NCI-H460 (cell line): ENCODE data around the gene PROX2. TPM values are rescaled to one million over a fixed set of nuclear protein-coding genes. Genes with fewer than 3 reads are reported as not detected.

Experiments
- DNase-seq: peaks from one replicate; pipeline ENCODE4 v3.0.0-alpha.2; 2016; ENCODE audit warnings: low read depth; ENCODE audit errors: extremely low read depth
- total RNA-seq: library from RNA; depleted of rRNA; stranded (reverse); fragments of >200 nt; shearing (Covaris generic); gene quantifications from 2 replicates; pipeline ENCODE4 v1.2.3, GENCODE V29; 2014

Gene PROX2
- total RNA-seq, 1 experiment from 2014 or later = not detected

DNA sequence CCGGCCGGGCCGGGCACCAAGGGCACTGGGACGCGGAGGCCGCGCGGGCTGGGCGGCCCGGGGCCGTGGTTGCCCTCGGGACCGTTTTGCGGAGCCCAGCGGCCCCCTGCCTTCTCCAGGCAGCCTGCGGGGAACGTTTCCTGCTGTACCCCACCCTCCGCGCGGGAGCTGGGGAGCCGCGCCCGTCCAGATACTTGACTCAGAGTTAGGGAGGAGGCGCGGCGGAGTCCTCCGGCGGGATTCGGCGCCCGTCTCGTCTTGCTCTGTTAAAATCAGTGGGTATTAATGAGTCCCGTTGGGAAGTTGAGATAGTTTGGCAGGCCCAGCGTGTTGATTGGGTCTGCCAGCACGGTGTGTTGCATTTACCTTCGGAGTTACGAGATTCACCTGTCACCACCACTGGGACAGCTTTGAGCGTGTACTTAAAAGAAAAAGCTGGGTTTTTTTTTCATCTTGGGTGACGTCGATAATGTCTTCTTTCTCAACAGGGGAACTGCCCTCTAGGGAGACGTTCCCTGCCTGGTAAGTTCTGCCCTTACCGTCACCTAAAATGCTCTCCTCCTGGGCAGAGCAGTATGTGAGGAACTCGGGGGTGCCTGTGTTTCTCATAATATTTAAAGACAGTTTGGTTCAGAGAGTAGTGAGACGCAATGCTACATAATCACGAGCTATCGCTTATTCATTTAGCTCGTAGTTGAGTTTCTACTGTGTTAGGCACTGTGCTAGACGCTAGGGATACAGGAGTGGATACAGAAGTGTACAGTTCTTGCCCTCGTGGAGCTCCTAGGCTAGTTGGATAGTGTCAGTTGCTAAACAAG, 6.4 kb upstream of the PROX2 start:
- no peak for DNase-seq

DNA sequence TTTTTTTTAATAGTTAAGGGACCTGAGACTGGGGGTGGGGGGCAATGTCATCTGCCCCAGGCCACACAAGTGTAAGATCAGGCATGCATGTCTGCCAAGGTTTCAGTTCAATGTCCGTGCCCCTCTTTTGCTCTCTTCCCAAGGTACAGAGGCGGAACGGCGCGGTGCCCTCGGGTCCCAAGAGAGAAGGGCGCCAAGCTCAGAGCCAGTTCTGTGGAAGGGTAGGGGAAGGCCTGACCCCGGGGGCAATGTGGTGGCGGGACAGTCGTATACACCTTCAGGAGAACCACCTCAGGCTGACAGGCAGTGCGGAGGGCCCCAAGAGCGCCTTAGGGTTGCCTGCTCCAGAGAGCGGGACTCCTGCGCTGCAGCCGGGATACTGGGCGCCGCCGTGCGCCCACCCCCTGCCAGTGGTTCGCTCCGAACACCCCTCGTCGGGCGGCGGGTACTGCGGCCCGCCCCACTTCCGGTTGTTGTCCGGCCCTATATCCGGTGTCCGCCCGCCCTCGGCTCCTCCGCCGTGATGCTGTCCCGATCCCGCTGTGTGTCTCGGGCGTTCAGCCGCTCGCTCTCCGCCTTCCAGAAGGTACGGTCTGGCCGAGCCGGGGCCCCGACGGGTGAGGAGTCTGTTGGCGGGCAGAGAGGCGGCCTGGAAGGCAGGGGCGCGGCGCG, 5.6 kb upstream of the PROX2 start, which contains the start of gene DLST:
TSS of gene DLST (plus strand) at position 486 of the 672 bp plus-strand sequence. CDS start at position 524, 38 bp downstream.
- peak; percentile 80 for DNase-seq

DNA sequence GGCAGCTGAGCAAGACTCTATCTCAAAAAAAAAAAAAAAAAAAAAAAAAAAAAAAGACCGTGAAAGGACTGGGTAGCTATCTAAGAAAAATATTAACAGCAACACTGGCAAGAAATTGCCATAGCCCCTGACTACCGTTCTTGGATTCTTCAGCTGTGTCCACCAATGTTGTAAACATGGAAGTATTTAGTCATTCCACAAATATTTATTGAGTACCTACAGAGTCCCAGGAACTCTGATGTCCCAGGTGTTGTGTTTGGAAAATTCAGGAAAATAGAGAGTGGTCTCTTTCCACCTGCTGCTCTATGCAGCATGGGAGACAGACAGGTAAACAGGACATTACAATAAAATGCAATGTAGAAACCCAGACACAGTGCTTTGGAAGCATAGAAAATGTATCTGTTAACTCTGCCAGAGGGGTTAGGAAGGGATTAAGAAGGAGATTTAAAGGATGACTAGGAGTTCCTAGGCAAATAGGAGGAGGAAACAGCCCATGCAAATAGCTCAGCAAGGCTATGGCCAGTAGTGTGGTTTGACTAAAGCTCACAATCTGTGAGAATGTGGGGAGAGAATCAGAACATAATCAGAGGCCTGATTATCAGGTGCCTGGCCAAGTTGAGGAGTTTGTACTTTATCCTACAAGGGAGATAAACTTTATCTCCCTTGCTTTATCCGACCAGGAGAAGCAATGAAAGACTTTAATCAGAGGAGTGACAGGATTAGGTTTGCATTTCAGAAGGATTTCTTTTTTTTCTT, 3.7 kb upstream of the PROX2 start:
- DNase-seq = no peak

DNA sequence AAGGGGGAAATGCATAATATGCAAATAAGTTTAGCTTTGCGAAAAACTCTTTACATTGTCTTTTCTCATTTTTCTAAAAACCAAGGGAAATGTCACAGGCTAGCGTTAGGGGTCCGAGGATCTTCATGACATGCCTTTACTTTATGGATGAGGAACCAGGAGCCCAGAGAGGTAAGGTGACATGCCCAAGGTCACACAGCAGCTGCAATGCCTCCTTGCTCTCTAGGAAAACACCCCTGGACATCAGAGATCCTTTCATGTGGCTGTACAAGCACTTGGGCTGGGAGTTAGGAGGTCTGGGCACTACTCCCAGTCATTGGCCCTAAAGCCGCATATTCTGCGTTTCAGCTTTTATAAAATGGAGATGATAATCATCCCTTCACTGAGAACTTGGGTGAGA, 741 bp downstream of the PROX2 start:
- no peak for DNase-seq

DNA sequence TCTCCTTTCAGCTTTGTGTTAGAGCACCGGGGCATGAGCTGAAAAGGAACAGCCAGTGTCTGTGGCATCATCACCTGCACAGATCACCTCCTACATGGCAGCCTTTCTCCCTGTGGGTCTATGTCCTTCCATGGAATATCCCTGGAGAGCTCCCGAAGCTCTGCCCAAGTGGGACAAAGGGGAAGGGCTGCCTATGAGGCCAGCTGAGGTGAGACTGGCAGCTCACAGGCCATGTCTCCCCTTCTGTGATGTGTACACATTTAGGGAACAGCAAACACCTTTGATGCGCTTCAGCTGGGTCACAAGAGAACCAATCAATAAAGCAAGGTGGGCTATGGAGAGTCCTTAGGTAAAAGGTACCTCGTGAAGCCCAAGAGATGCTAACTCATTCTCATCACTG, 4.1 kb downstream of the PROX2 start:
- DNase-seq = no peak

DNA sequence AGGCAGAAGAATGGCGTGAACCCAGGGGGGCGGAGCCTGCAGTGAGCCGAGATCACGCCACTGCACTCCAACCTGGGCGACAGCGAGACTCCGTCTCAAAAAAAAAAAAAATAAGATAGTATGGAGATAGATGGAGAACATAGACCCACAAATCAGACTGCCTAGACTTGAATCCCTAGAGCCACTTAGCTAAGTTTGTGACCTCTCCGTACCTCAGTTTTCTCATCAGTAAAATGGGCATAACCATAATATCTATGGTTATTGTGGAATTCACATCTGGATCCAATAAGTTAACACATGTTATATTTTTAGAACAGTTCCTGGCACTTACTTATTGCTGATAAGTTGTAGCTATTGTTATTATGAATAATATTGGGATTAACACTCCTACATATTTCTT, 7.2 kb downstream of the PROX2 start:
- DNase-seq = no peak

DNA sequence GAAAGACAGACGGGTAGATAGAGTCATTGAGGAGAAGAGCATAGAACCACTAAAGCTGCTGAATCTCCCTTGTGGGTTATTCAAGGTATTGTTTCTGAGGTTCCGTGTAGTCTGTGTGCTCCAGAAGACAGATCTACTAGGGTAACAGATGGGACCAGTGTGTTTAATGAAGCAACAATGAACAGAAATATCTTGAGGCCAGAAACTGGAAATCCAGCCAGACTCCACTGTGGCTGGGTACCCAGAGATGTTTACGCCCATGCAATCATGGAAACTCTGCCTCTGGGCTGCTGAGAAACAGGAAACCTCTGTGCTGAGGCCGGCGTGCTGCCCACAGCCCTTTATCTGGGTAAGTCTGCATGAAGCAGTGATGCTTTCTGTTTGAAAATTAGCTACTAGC, 8.3 kb downstream of the PROX2 start:
- DNase-seq = no peak

DNA sequence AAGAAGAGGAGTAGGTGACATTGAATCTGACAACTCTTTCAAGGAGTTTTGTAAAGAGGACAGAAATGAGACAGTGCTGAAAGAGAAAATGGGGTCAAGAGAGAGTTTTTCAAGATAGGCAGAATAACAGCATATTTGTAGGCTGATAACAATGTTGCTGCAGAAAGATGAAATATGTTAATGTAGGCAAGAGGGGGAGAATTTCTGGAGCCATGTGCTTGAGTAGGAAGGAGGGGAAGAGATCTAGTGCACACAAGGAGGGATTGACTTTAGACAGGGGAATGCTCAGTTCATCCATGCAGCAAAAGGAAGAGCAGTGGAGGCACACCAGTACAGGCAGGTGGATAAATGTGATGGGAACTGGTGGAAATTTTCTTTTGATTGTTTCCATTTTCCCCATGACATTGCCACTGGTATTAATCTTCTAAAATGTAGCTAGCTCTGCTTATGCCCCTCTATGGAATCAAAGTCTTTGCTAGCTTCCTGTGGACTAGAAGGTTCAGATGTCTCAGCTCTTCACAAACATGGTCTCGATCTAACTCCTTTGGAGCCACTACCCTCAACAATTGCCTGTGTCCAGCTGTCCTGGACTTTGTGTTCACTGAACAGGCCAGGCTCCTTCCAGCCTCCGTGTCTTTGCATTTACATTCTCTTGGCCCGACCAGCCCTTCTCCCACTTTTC, 9.1 kb downstream of the PROX2 start:
- DNase-seq = no peak

DNA sequence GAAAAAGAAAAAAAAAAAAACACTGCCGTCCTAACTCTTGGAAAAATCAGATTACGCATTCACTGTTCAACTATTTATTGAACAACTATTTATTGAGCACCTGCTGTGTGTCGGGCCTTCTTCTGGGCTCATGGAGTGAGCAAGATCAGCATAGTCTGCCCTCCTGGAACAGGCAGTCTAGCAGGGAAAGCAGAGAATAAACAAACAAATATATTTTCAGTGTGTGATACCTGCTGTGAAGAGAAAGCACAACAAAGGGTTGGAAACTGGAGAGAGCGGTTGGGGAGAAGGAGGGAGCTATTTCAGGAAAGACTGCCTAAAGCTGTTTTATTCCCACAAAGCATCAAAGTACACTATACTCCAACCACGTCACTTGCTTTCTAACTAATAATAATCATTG, 10.8 kb downstream of the PROX2 start:
- DNase-seq = no peak

DNA sequence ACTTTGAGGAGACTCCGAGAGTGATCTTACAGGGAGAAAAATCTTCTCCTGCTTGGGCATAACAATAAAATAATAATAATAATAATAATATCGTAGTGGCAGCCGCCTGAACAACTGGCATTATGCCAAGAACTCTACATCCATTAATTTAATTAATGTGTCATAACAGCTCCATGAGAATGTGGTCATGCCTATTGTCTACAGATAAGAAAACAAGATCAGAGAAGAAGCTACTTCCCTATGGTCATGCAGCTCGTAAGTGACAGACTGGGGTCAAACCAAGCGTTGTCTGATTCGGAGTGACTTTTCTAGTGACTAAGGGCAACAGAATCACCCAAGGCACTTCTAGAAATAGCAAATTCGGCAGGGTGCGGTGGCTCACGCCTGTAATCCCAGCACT, 11.7 kb downstream of the PROX2 start:
- DNase-seq = no peak

DNA sequence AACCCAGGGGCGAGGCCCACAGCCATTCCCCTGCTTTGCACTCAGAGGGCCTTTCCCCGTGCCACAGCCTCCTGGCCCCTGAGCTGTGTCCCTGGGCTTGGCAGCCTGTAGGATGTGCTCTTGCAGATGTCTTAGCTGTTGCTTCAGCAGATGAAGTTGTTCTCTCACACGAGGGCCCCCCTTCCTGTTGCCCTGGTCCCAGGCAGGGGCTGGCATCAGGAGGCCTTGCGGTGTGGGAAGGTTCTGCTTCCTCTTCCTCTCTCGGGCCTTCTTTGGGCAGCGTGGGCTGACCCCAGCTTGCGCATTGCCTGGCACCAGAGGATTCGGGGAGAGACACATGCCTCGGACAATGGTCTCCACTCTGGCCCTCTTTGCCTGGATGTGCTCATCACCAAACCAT, 12.7 kb downstream of the PROX2 start:
- no peak for DNase-seq

DNA sequence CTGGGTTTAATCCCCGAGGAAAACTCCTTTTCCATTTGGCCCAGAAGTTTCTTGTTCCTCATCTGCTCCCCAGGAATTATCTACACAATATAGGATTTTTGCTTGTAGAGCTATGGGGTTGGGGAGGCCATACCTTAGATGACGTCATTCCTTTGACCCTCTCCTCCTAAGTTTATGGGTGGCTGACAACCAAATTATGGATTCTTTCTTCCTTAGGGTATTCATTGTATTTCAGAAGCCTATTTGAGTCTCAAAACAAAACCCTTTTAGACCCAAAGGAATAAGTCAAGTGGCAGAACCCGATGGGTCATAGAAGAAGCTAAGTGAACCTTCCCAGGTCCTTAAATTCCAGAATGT, 14.2 kb downstream of the PROX2 start:
- no peak for DNase-seq

DNA sequence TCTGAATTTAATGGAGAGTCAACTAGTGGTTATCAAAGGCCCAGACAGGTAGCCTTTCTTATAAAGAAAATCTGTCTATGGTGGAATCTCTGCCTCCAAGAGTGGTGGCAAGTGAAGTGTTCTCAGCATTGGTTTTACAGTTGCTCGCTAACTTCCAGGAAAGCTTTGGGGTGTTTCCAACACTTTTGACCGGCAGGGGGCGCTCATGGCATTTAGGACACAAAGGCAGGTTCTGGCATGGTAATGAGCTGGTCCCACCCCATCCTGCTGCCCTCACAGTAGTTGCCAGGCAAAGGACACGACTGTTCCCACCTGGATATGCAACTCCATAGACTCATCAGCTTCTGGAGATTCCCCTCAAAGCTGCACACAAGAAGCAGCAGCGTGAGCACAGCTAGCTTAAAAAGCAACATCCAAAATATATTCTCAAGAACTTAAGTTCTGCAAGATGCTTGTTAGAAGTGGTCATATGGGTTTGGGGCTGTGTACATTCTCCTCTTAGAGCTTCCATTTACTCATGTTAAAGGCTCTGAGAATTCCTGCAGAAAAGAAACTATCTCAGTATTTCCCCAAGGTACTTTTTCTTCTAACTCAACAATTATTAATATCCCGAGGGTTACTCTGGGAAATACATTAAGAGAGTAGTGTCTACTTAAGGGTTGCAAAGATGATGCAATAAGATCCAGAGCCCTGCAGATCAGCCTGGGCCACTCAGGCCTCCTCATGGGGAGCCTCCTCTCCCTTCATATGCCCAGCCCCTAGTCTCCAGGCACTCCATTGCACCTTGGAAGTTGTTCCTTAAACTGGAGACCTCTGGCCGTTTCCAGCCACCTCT, 14.8 kb downstream of the PROX2 start:
- DNase-seq = peak; percentile 85

DNA sequence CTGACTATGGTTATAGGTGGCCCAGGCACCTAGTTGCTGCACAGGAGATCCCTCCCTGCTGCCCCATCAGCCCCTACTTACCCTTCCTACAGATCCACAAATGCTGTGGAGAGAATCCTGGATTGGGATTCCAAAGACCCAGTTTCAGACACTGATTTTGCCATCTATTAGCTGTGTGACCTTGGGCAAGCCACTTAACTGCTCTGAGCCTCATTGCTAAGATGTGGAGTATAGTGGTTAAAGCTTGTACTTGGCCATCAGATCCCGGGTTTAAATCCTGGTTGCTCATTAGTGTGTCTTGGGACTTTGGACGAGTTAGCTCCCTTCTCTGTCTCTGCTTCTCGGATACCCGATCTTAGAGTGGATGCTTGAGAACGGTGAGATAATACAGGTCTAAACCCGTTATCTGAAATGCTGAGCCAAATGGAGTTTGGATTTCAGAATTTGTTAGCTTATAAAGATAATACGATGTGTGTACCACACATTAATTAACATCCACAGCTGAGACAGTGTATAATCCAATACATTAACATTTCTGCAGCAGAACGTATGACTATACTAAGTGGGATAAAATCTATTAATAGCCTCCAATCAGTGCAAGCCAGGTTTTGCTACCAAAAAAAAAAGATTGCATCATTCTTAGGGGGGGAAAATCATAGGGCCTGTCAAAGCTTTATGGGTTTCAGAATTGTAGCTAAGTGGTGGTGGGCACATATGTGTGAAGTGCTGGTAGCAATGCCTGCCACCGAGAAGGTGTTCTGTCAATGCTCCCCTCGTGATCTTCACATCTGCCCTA, 16.0 kb downstream of the PROX2 start:
- DNase-seq = no peak

DNA sequence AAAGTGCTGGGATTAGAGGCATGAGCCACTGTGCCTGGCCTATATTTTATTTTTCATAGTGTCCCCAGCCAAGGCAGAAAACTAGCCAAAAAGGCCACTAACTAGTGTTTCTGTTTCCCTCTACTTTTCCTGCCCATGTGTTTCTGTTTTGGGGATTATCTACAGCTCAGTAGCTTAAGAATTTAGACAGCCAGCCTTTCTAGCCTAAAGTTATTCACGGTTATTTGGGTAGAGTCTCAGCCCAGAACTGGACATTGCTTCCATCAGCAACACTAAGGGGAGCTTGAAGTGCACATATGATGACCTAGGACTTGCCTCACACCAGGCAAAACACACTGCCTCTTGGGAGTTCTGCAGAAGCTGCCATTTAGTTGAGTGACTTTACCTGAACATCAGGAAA, 17.9 kb downstream of the PROX2 start:
- no peak for DNase-seq

DNA sequence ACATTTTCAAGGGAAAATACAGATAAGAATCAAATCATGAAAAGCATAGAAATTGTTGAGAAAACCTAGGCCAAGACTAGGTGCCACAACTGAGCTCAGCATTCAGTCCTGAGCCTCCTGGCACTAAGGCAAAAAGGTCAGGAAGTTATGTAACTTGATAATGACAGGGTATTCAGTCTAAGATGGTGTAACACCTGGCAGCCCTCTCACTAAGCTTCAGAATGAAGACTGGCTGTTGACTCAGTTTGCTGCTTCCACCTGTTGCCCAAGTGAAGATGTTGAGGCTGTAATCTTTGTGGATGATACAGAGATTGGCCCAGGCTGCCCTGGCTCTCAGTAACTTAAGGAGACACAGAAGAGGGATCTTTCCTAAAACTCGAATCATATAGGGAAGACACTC, 19.6 kb downstream of the PROX2 start:
- DNase-seq = no peak

DNA sequence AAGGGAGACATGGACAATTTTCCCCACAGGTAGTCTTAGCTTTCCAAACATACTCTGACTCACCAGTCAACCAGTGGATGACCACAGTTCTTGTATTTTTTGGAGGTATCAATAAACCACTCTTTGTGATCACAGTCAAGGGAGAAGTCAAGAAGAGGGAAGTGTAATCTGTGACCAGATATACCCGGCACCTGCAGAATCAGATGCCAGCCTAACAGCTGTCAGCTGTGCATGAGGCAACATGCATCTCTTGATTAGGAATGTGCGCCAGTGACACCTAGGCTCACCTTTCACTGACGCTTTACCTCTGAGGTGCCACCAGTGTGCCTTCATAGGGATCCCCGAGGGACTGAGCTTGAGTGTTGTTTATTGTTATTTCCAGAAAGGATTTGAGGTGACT, 20.0 kb downstream of the PROX2 start:
- no peak for DNase-seq

DNA sequence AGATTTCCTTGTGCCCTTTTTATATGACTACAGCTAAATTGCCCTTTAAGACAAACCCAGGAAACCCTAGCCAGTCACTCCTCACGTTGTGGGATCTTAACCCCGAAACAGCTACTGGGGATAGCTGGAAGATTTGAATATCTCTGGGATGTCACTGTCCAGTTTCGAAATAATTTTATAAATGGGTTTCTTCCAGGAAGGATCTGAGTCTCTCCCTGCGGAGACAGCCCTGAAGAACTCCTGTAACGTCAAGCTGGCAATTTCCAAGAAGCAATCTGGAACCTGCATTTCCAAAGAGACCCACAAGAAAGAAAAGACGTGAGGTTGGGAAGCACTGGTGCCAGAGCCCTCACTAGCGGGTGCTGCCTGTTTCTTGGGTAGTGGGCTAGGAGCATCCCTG, 20.9 kb downstream of the PROX2 start:
- no peak for DNase-seq

DNA sequence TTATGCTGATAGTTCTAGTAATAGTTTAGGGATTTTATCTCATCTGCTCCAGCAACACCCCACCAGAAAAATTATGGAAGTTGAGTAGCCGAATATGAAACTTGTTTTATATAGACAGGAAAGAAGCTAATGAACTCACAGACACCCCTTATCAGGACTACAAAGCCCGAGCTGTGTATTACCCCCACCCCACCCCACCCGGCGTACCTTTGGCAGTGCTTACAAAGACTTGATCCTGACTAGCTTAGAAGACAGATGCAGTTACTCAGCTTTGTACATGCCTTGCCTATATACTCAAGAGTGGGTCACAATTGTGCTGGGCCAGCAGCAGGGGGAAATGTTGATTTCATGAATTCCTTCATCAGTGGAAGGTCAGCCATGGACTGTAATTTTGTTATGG, 22.4 kb downstream of the PROX2 start:
- DNase-seq = no peak
